ENCODE measurements around the gene ZNF423. TPM values are rescaled to one million over a fixed set of nuclear protein-coding genes. Genes with fewer than 3 reads are reported as not detected.

The ZNF423 gene
- total and polyA plus RNA-seq, 10 donors = 0.36 to 7.0 (median 3.7) TPM

DNA sequence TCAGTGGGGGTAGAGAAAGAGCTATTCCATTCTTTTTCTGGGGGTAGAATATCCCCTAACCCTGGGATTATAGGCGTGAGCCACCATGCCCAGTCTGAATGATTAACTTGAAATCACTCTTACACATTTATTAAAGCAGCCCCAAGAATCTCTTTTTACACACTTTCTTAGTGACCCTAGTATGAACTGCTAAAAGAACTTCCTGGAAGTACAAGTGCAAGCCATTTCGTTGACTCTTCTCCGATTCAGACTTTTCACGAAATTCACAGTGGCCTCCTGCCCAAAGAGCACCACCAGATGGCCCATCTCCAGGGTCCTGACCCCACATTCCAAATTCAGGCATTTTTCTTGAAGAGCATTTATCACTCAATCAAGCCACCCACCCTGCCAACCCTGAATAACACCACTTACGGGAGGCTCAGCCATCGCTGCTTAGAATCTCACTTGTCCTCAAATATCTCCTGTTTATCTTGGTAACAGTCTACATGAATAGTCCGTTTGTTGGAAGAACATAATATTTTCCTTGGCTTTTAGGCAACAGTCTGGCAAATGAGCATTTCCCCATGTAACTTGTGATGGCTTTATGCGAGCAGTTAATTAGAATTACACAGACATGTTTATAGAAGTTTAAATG lies 28.0 kb downstream of the ZNF423 start:
- Histone ChIP-seq H3K9me3 (no peaks in the 10 kb centered on the region), H3K4me3 (no peak overlapping the region), H3K4me1 (peaks cover 0 to 42% (median 11%) of the 10 kb centered on the region in 6 donors), H3K27me3 (replicated peaks in 1 of 7) (no peaks in the 10 kb centered on the region), H3K36me3 (no peaks in the 10 kb centered on the region), H3K27ac (peak overlapping the region in 1 of 8 donors; percentile 14)
- 71 to 84% (median 81%) methylated on average over 8 of the region's 8 CpGs for WGBS, 5 donors
- no peak for DNase-seq
- intact Hi-C loops (cut with DNase I; ENCODE audit: low total_unique reads) = no loop called here
- TF ChIP-seq, protein P1, sequence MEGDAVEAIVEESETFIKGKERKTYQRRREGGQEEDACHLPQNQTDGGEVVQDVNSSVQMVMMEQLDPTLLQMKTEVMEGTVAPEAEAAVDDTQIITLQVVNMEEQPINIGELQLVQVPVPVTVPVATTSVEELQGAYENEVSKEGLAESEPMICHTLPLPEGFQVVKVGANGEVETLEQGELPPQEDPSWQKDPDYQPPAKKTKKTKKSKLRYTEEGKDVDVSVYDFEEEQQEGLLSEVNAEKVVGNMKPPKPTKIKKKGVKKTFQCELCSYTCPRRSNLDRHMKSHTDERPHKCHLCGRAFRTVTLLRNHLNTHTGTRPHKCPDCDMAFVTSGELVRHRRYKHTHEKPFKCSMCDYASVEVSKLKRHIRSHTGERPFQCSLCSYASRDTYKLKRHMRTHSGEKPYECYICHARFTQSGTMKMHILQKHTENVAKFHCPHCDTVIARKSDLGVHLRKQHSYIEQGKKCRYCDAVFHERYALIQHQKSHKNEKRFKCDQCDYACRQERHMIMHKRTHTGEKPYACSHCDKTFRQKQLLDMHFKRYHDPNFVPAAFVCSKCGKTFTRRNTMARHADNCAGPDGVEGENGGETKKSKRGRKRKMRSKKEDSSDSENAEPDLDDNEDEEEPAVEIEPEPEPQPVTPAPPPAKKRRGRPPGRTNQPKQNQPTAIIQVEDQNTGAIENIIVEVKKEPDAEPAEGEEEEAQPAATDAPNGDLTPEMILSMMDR (IDR thresholded peaks at IDR 0.05 in 8 of 11, conservative IDR thresholded peaks at IDR 0.05 in 3 of 11) = no peak
- TF ChIP-seq POLR2AphosphoS5 (IDR thresholded peaks at IDR 0.05) (no peak), POLR2A (IDR thresholded peaks at IDR 0.05) (no peak)

DNA sequence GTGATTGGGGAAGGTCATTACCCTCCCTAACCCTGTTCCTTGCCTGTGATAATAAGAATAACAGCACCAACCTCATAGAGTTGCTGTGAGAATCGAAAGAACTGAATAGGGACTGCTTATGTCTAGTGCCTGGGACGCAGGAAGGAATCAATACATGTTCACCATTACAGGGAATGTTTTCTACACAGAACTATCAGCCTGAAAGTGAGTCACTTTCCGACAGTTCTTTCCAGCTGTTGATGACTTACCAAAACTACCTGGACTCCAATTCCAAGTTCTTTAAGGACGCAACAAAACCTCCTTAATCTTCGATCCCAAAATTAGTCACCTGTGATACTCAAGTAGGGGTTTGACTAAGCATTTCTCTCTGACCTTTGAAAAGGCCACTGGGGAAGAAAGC lies 29.4 kb downstream of the ZNF423 start:
- Histone ChIP-seq H3K4me3 (no peak overlapping the region), H3K9me3 (no peaks in the 10 kb centered on the region), H3K4me1 (peaks cover 0 to 34% (median 10%) of the 10 kb centered on the region in 6 donors), H3K36me3 (no peaks in the 10 kb centered on the region), H3K27ac (no peak overlapping the region), H3K27me3 (replicated peaks in 1 of 7) (no peaks in the 10 kb centered on the region)
- no peak for DNase-seq
- no peak for TF ChIP-seq POLR2A (IDR thresholded peaks at IDR 0.05)
- TF ChIP-seq, protein P1 (IDR thresholded peaks at IDR 0.05 in 8 of 11, conservative IDR thresholded peaks at IDR 0.05 in 3 of 11) = no peak
- no peak for TF ChIP-seq POLR2AphosphoS5 (IDR thresholded peaks at IDR 0.05)
- intact Hi-C loops (cut with DNase I; ENCODE audit: low total_unique reads) = no loop called here
- 85 to 93% (median 88%) methylated on average over 5 of the region's 5 CpGs for WGBS, 5 donors

DNA sequence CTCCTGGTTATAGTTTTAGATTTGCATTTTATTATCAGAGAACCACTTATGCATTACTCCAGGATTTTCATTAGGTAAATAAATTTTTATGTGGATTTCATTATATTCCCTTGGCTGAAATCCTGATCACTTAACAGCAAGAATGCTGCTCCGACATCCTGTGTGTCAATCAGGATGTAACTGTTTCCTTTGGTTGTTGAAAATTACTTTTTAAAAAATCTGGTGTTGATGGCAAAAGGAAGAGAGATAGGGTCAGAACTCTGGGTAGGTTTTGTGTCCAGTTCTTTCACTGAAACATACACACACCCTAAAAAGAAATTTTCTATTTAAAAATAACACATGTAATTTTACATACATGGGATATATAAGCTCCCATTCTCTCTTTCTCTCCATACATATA lies 30.9 kb downstream of the ZNF423 start:
- no peaks in the 10 kb centered on the region for H3K27me3 ChIP-seq (replicated peaks in 1 of 7)
- H3K9me3 ChIP-seq = no peaks in the 10 kb centered on the region
- intact Hi-C loops (cut with DNase I; ENCODE audit: low total_unique reads) = no loop called here
- H3K27ac ChIP-seq = peak overlapping the region in 7 of 8 donors; percentile 22 to 64 (median 47)
- no peak overlapping the region for H3K4me3 ChIP-seq
- TF ChIP-seq POLR2A (IDR thresholded peaks at IDR 0.05) (no peak), POLR2AphosphoS5 (IDR thresholded peaks at IDR 0.05) (no peak)
- TF ChIP-seq, protein P1 (IDR thresholded peaks at IDR 0.05 in 8 of 11, conservative IDR thresholded peaks at IDR 0.05 in 3 of 11) = no peak
- 10 to 38% (median 23%) methylated on average over 1 of the region's 1 CpG for WGBS, 5 donors
- peaks cover 0 to 34% (median 10%) of the 10 kb centered on the region in 6 donors for H3K4me1 ChIP-seq
- DNase-seq = no peak
- H3K36me3 ChIP-seq = no peaks in the 10 kb centered on the region

DNA sequence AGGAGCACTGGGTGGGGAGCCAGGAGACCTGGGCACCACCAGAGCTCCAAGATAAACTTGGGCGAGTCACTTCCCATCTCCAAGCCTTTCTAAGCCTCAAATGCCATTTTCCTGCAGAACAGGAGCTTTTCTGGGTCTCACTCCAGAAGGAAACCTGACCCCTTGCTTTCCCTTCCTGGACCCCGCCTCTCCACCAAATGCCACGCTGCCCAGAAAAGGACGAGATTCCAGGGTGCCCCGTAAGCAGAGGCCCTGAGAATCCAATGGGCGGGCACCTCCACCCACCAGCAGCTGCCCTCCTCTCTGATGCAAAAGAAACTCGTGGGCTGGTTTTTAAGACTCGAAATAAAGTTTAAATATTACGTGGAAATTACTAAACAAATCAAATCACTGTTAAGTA lies 31.3 kb downstream of the ZNF423 start:
- H3K27me3 ChIP-seq (replicated peaks in 1 of 7) = no peaks in the 10 kb centered on the region
- H3K27ac ChIP-seq = peak overlapping the region in 7 of 8 donors; percentile 22 to 64 (median 47)
- H3K4me1 ChIP-seq = peaks cover 0 to 34% (median 10%) of the 10 kb centered on the region in 6 donors
- intact Hi-C loops (cut with DNase I; ENCODE audit: low total_unique reads) = no loop called here
- no peaks in the 10 kb centered on the region for H3K9me3 ChIP-seq
- TF ChIP-seq, protein P1 (IDR thresholded peaks at IDR 0.05 in 8 of 11, conservative IDR thresholded peaks at IDR 0.05 in 3 of 11) = no peak
- no peak for TF ChIP-seq POLR2A (IDR thresholded peaks at IDR 0.05)
- TF ChIP-seq POLR2AphosphoS5 (IDR thresholded peaks at IDR 0.05) = no peak
- DNase-seq = no peak
- no peaks in the 10 kb centered on the region for H3K36me3 ChIP-seq
- H3K4me3 ChIP-seq = no peak overlapping the region
- WGBS, 5 donors = 53 to 65% (median 57%) methylated on average over 9 of the region's 9 CpGs
